ENCODE data around the gene CDADC1.

GRCh38 chr13:49272296-49272695 is 24.6 kb downstream of the CDADC1 start:
- no peak for TF ChIP-seq EZH2 (IDR thresholded peaks at IDR 0.05; ENCODE audit: low read length, unreplicated experiment)
- no peak for TF ChIP-seq CTCF (conservative IDR thresholded peaks at IDR 0.05; ENCODE audit: low read depth, low read length)
- no peak for TF ChIP-seq EZH2phosphoT487 (IDR thresholded peaks at IDR 0.05; ENCODE audit: borderline replicate concordance, low read length)

Data from PC-3 (cell line).